HEK293 (cell line): ENCODE results near the gene NDUFB11.

ENCODE experiments used
- YY1 ChIP-seq: fragments of 450-650 bp; formaldehyde crosslinking; IDR thresholded peaks from 2 replicates; pipeline ENCODE4 v1.5.1; 2018; ENCODE audit warnings: missing biosample characterization, missing genetic modification characterization
- YY2 ChIP-seq: fragments of 450-650 bp; formaldehyde crosslinking; IDR thresholded peaks from 2 replicates; pipeline ENCODE4 v1.5.1; 2016; ENCODE audit warnings: missing biosample characterization, missing genetic modification characterization
- ZEB2 ChIP-seq: fragments of 450-650 bp; formaldehyde crosslinking; IDR thresholded peaks from 2 replicates; pipeline ENCODE4 v1.5.1; 2016; ENCODE audit warnings: missing biosample characterization, missing genetic modification characterization
- ZNF133 ChIP-seq: fragments of 450-650 bp; formaldehyde crosslinking; IDR thresholded peaks from 2 replicates; pipeline ENCODE4 v1.5.1; 2016; ENCODE audit warnings: missing biosample characterization, missing genetic modification characterization
- ZNF549 ChIP-seq: fragments of 450-650 bp; IDR thresholded peaks from 2 replicates; pipeline ENCODE4 v1.5.1; 2018; ENCODE audit warnings: missing biosample characterization, missing genetic modification characterization, mild to moderate bottlenecking, inconsistent platforms, moderate library complexity
- ZSCAN5A ChIP-seq: fragments of 450-650 bp; formaldehyde crosslinking; IDR thresholded peaks from 2 replicates; pipeline ENCODE4 v1.5.1; 2016; ENCODE audit warnings: missing biosample characterization, missing genetic modification characterization
- TF ChIP-seq, protein P1 (sequence below): fragments of 450-650 bp; formaldehyde crosslinking; IDR thresholded peaks from 2 replicates; pipeline ENCODE4 v1.5.1; 2016; ENCODE audit warnings: missing biosample characterization, missing genetic modification characterization

DNA sequence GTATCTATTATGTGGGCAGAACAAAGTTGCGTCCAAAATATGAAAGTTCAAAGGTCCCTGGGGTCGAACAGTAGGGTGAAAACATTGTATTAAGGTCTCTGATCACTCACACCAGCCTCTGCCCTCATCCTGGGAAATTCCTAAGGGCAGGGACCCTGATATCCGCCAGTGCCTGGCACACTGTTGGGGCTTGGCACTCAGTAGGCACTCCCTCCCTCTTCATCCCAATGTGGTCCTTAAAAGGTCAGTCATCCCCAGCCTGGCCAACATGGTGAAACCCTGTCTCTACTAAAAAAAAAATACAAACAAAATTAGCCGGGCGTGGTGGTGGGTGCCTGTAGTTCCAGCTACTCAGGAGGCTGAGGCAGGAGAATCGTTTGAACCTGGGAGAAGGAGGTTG is 6.3 kb downstream of the NDUFB11 start:
- TF ChIP-seq ZSCAN5A (no peak), YY2 (no peak), ZNF133 (tag by site-specific recombination) (no peak), ZEB2 (tag by site-specific recombination) (no peak), YY1 (tag by site-specific recombination) (no peak), ZNF549 (no peak)
- TF ChIP-seq, protein P1, sequence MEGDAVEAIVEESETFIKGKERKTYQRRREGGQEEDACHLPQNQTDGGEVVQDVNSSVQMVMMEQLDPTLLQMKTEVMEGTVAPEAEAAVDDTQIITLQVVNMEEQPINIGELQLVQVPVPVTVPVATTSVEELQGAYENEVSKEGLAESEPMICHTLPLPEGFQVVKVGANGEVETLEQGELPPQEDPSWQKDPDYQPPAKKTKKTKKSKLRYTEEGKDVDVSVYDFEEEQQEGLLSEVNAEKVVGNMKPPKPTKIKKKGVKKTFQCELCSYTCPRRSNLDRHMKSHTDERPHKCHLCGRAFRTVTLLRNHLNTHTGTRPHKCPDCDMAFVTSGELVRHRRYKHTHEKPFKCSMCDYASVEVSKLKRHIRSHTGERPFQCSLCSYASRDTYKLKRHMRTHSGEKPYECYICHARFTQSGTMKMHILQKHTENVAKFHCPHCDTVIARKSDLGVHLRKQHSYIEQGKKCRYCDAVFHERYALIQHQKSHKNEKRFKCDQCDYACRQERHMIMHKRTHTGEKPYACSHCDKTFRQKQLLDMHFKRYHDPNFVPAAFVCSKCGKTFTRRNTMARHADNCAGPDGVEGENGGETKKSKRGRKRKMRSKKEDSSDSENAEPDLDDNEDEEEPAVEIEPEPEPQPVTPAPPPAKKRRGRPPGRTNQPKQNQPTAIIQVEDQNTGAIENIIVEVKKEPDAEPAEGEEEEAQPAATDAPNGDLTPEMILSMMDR (tag by site-specific recombination), result no peak
